Thoracic aorta endothelial cell (primary cell): ENCODE data around the gene CHIT1. TPM values are rescaled to one million over a fixed set of nuclear protein-coding genes. Genes with fewer than 3 reads are reported as not detected.

Experiments used
- total RNA-seq: library from RNA; depleted of rRNA; stranded (reverse); fragments of >200 nt; gene quantifications from 2 replicates; pipeline ENCODE4 v1.2.3, GENCODE V29; 2012

CHIT1 gene
- total RNA-seq = not detected in 2 replicates

DNA sequence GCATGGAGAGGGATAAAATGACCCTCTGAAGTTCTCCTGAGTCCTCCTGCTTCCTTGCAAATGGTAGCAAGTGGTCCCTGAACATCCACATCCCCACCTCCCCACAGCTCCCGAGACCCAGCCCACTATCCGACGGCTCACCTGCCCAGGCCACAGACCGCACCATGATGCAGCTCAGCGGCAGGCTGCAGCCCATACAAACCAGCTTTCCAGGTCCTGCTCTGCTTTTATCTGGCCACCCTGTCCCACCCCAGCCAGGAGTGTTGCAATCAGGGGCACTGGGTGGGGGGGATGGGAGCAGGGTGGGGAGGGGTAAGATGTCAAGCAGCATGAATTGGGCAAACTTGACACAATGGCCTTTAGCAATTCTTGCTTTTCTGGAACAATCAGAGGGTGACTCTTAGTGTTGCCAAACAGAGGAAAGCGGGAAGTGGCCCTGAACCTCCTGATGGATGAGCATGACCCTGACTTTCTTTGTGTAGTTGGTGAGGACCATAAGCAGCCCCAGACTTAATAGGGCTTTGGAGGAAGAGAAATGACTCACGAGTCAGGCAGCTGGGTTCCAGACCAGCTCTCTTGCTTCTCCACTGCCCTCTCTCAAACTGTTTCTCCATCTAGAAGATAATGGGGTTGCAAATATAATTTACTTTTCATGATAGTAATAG is at the start of gene CHIT1:
Gene CHIT1 (minus strand): TSS at position 203 of the 665 bp plus-strand sequence. CDS start 37 bp downstream, at position 166.

GRCh38 chr1:203186446-203187303 is 42.8 kb downstream of the CHIT1 start, which contains the start of gene CHI3L1:
Gene CHI3L1, minus strand, starts transcription at chr1:203186704. Its CDS starts 81 bp downstream, at chr1:203186623.

GRCh38 chr1:203175237-203175826 is 54.1 kb downstream of the CHIT1 start, which contains the start of gene MYBPH:
Gene MYBPH, minus strand, starts transcription at chr1:203175826. Its CDS starts 71 bp downstream, at chr1:203175755.

Other genes starting within 250 kb of the CHIT1 start
- 122 and 126 TPM in 2 replicates for gene TMEM183A, start 222.3 kb downstream of the CHIT1 start, total RNA-seq
- 0.29 and 1.5 TPM in 2 replicates for gene PPFIA4, start 203.2 kb downstream of the CHIT1 start, total RNA-seq
- gene MYOG, start 143.7 kb downstream of the CHIT1 start, total RNA-seq = not detected in 2 replicates
- under 0.01 TPM in 1 of 2 replicates, not detected in the other for gene ADORA1, start 101.9 kb downstream of the CHIT1 start, total RNA-seq
- gene MYBPH, start 53.8 kb downstream of the CHIT1 start, total RNA-seq = not detected in 2 replicates
- gene CHI3L1, start 43.0 kb downstream of the CHIT1 start, total RNA-seq = 1.7 and 2.9 TPM in 2 replicates
- gene BTG2, start 75.8 kb upstream of the CHIT1 start, total RNA-seq = 54.6 and 55.2 TPM in 2 replicates
- 0.22 and 0.27 TPM in 2 replicates for gene FMOD, start 121.4 kb upstream of the CHIT1 start, total RNA-seq
- 0.07 TPM in 1 of 2 replicates, not detected in the other for gene PRELP, start 246.1 kb upstream of the CHIT1 start, total RNA-seq